ENCODE data around the gene AGBL2. TPM values are rescaled to one million over a fixed set of nuclear protein-coding genes. Genes with fewer than 3 reads are reported as not detected.
"Not testable (repeated sequence)": the region's sequence is repeated elsewhere in the genome, so short reads cannot be mapped to it uniquely, and the experiment has no call there.

Gene AGBL2
- total and polyA plus RNA-seq, 4 donors = 0.75 to 2.0 (median 1.6) TPM; not detected in 1

GRCh38 chr11:47672283-47672730, 42.9 kb downstream of the AGBL2 start:
- DNase-seq = no peak
- no peak for ATAC-seq (ENCODE audit: low FRiP score)
- WGBS, 2 donors = 94 to 96% methylated on average over 5 of the region's 5 CpGs
- Histone ChIP-seq H3K4me3 (ENCODE audit: low read length in 2 of 2) (no peak overlapping the region), H3K36me3 (ENCODE audit: control insufficient read depth in 1 of 2, insufficient read depth in 2 of 2, low read length in 1 of 2) (no peaks in the 10 kb centered on the region), H3K27me3 (ENCODE audit: control insufficient read depth in 1 of 2, insufficient read depth in 2 of 2, low read length in 1 of 2) (no peaks in the 10 kb centered on the region), H3K4me1 (ENCODE audit: control insufficient read depth in 1 of 2, insufficient read depth in 2 of 2, low read length in 2 of 2) (no peaks in the 10 kb centered on the region), H3K9me3 (ENCODE audit: control insufficient read depth, low read length) (no peaks in the 10 kb centered on the region), H3K27ac (ENCODE audit: low read depth in 1 of 2, low read length in 2 of 2) (no peak overlapping the region)
- intact Hi-C loops (cut with DNase I) = no loop called here

DNA sequence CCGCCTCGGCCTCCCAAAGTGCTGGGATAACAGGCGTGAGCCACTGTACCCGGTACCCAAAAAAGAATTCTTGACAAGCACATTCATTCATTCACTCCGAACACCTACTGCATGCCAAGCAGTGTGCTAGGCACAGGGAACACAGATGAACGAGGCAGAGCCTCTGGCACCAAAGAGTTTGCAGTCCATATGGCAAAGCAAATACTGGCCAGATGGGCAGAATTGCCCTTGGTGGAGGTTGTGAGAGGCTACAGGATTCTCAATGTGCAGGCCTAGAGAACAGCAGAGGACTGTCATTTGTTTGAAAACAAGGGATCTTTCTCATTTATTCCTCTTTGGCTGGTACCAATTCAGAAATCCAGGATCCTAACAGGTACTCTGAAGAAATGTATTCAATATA, 45.3 kb downstream of the AGBL2 start:
- no peak overlapping the region for H3K27ac ChIP-seq (ENCODE audit: low read depth in 1 of 2, low read length in 2 of 2)
- intact Hi-C loops (cut with DNase I) = no loop called here
- DNase-seq = no peak

DNA sequence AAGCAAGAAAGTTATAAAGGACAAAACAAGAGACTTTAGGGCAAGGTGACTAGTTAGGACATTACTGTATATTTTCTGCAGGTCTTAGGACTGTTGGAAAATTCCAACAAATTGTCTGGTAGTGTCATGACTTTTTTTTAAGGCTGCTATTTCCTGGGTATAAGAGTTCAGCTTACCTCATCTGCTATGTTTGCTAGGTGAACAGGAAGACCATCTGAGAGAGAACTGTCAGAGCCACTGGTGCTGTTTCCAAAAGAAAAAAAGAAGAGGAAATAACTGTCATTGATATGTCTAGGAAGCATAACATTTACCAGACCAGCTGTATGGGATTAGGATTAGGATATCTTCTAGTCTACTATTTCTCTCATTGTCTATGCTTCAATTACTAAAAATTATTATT, 46.5 kb downstream of the AGBL2 start:
- no peak overlapping the region for H3K27ac ChIP-seq (ENCODE audit: low read depth in 1 of 2, low read length in 2 of 2)
- DNase-seq (no peak), ATAC-seq (ENCODE audit: low FRiP score) (no peak)
- H3K9me3 ChIP-seq (ENCODE audit: control insufficient read depth, low read length) = no peaks in the 10 kb centered on the region
- intact Hi-C loops (cut with DNase I) = no loop called here
- no peaks in the 10 kb centered on the region for H3K36me3 ChIP-seq (ENCODE audit: control insufficient read depth in 1 of 2, insufficient read depth in 2 of 2, low read length in 1 of 2)
- no peaks in the 10 kb centered on the region for H3K4me1 ChIP-seq (ENCODE audit: control insufficient read depth in 1 of 2, insufficient read depth in 2 of 2, low read length in 2 of 2)
- H3K27me3 ChIP-seq (ENCODE audit: control insufficient read depth in 1 of 2, insufficient read depth in 2 of 2, low read length in 1 of 2) = no peaks in the 10 kb centered on the region
- H3K4me3 ChIP-seq (ENCODE audit: low read length in 2 of 2) = no peak overlapping the region

More for the DNA sequence above, 45.3 kb downstream of the AGBL2 start:
- H3K4me3 ChIP-seq (ENCODE audit: low read length in 2 of 2) = no peak overlapping the region
- 94 to 95% methylated on average over 6 of the region's 6 CpGs for WGBS, 2 donors
- H3K27me3 ChIP-seq (ENCODE audit: control insufficient read depth in 1 of 2, insufficient read depth in 2 of 2, low read length in 1 of 2) = no peaks in the 10 kb centered on the region
- H3K36me3 ChIP-seq (ENCODE audit: control insufficient read depth in 1 of 2, insufficient read depth in 2 of 2, low read length in 1 of 2) = no peaks in the 10 kb centered on the region
- no peaks in the 10 kb centered on the region for H3K9me3 ChIP-seq (ENCODE audit: control insufficient read depth, low read length)
- no peak for ATAC-seq (ENCODE audit: low FRiP score)
- no peaks in the 10 kb centered on the region for H3K4me1 ChIP-seq (ENCODE audit: control insufficient read depth in 1 of 2, insufficient read depth in 2 of 2, low read length in 2 of 2)

- ATAC-seq (ENCODE audit: low FRiP score) = no peak
- intact Hi-C loops (cut with DNase I) = no loop called here
- no peak overlapping the region for H3K4me3 ChIP-seq (ENCODE audit: low read length in 2 of 2)
- DNase-seq = no peak
- H3K27me3 ChIP-seq (ENCODE audit: control insufficient read depth in 1 of 2, insufficient read depth in 2 of 2, low read length in 1 of 2) = no peaks in the 10 kb centered on the region
- H3K36me3 ChIP-seq (ENCODE audit: control insufficient read depth in 1 of 2, insufficient read depth in 2 of 2, low read length in 1 of 2) = no peaks in the 10 kb centered on the region
- 86 to 89% methylated on average over 2 of the region's 2 CpGs for WGBS, 2 donors
- H3K4me1 ChIP-seq (ENCODE audit: control insufficient read depth in 1 of 2, insufficient read depth in 2 of 2, low read length in 2 of 2) = no peaks in the 10 kb centered on the region
- no peaks in the 10 kb centered on the region for H3K9me3 ChIP-seq (ENCODE audit: control insufficient read depth, low read length)
- H3K27ac ChIP-seq (ENCODE audit: low read depth in 1 of 2, low read length in 2 of 2) = no peak overlapping the region
Observed at GRCh38 chr11:47667555-47667954, 47.6 kb downstream of the AGBL2 start.

DNA sequence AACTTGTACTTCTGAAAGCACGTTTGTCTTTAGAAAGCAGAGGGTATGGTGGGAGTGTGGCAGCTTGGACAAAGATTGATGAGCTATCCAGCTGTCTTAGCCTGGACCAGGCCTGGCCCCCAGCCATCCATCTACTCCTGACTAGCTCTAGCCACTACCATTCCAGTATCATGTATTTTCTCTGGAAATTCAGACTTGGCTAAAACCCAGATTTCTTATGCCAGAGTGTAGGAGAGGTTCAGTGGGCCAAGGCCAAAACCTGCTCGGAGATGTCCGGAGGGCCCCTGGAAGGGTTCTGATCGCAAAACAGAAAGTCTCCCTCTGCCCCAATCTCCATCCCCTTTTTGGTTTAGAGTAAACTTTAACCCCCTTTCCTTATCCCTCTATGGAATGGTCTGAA, 48.0 kb downstream of the AGBL2 start:
- DNase-seq = no peak
- 37 to 38% methylated on average over 4 of the region's 4 CpGs for WGBS, 2 donors

DNA sequence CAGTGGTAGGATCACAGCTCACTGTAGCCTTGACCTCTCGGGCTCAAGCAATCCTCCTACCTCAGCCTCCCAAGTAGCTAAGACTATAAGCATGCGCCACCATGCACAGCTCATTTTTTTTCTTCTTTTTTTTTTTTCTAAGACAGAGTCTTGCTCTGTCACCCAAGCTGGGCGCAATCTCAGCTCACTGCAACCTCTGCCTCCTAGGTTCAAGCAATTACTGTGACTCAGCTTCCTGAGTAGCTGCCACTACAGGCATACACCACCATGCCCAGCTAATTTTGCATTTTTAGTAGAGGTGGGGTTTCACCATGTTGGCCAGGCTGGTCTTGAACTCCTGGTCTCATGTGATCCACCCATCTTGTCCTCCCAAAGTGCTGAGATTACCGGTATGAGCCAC, 50.2 kb downstream of the AGBL2 start:
- ATAC-seq (ENCODE audit: low FRiP score); H3K4me3 ChIP-seq (ENCODE audit: low read length in 2 of 2); H3K27me3 ChIP-seq (ENCODE audit: control insufficient read depth in 1 of 2, insufficient read depth in 2 of 2, low read length in 1 of 2); H3K4me1 ChIP-seq (ENCODE audit: control insufficient read depth in 1 of 2, insufficient read depth in 2 of 2, low read length in 2 of 2); intact Hi-C loops (cut with DNase I); H3K27ac ChIP-seq (ENCODE audit: low read depth in 1 of 2, low read length in 2 of 2); H3K36me3 ChIP-seq (ENCODE audit: control insufficient read depth in 1 of 2, insufficient read depth in 2 of 2, low read length in 1 of 2); H3K9me3 ChIP-seq (ENCODE audit: control insufficient read depth, low read length): not testable (repeated sequence)
- 95 to 97% methylated on average over 4 of the region's 4 CpGs for WGBS, 2 donors
- peak in 1 of 2 donors; percentile 21 for DNase-seq

More for the DNA sequence above, 48.0 kb downstream of the AGBL2 start:
- no peak overlapping the region for H3K27ac ChIP-seq (ENCODE audit: low read depth in 1 of 2, low read length in 2 of 2)
- ATAC-seq (ENCODE audit: low FRiP score) = no peak
- no peak overlapping the region for H3K4me3 ChIP-seq (ENCODE audit: low read length in 2 of 2)
- no peaks in the 10 kb centered on the region for H3K27me3 ChIP-seq (ENCODE audit: control insufficient read depth in 1 of 2, insufficient read depth in 2 of 2, low read length in 1 of 2)
- intact Hi-C loops (cut with DNase I) = no loop called here
- no peaks in the 10 kb centered on the region for H3K36me3 ChIP-seq (ENCODE audit: control insufficient read depth in 1 of 2, insufficient read depth in 2 of 2, low read length in 1 of 2)
- no peaks in the 10 kb centered on the region for H3K4me1 ChIP-seq (ENCODE audit: control insufficient read depth in 1 of 2, insufficient read depth in 2 of 2, low read length in 2 of 2)
- no peaks in the 10 kb centered on the region for H3K9me3 ChIP-seq (ENCODE audit: control insufficient read depth, low read length)

- H3K36me3 ChIP-seq (ENCODE audit: control insufficient read depth in 1 of 2, insufficient read depth in 2 of 2, low read length in 1 of 2) = no peaks in the 10 kb centered on the region
- ATAC-seq (ENCODE audit: low FRiP score) (no peak), DNase-seq (no peak)
- no peaks in the 10 kb centered on the region for H3K27me3 ChIP-seq (ENCODE audit: control insufficient read depth in 1 of 2, insufficient read depth in 2 of 2, low read length in 1 of 2)
- H3K27ac ChIP-seq (ENCODE audit: low read depth in 1 of 2, low read length in 2 of 2) = no peak overlapping the region
- intact Hi-C loops (cut with DNase I) = no loop called here
- 98 to 100% methylated on average over 2 of the region's 2 CpGs for WGBS, 2 donors
- no peak overlapping the region for H3K4me3 ChIP-seq (ENCODE audit: low read length in 2 of 2)
- H3K4me1 ChIP-seq (ENCODE audit: control insufficient read depth in 1 of 2, insufficient read depth in 2 of 2, low read length in 2 of 2) = no peaks in the 10 kb centered on the region
- no peaks in the 10 kb centered on the region for H3K9me3 ChIP-seq (ENCODE audit: control insufficient read depth, low read length)
Observed at GRCh38 chr11:47661245-47661644, 53.9 kb downstream of the AGBL2 start.

DNA sequence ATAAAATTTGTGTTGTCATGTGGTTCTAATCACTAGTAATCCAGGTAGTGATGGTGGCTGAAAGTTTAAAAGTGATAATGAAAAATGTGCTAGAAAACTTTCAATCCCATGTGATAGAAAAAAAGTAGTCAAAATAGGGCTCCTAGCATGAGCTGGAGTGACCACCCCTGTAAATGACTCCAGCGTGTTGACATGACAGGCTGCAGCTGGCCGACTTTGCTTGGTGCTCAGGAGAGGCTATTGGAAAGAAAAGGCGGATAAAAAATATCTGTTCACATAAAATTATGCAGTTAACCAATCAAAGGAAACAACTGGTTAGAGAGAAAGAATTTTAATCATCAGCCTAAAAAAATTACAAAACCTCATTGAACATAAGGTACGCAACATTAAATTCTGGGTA, 55.9 kb downstream of the AGBL2 start:
- ATAC-seq (ENCODE audit: low FRiP score) (no peak), DNase-seq (peak in 1 of 2 donors; percentile 21)
- H3K27ac ChIP-seq (ENCODE audit: low read depth in 1 of 2, low read length in 2 of 2) = no peak overlapping the region
- intact Hi-C loops (cut with DNase I) = loop anchor here in 1 of 2 donors (10.0 kb wide), 1 partner anchor 46 kb away; no protein-coding TSS in a partner anchor
- no peaks in the 10 kb centered on the region for H3K9me3 ChIP-seq (ENCODE audit: control insufficient read depth, low read length)
- no peak overlapping the region for H3K4me3 ChIP-seq (ENCODE audit: low read length in 2 of 2)
- H3K36me3 ChIP-seq (ENCODE audit: control insufficient read depth in 1 of 2, insufficient read depth in 2 of 2, low read length in 1 of 2) = no peaks in the 10 kb centered on the region
- WGBS, 2 donors = 62 to 72% methylated on average over 4 of the region's 4 CpGs
- no peaks in the 10 kb centered on the region for H3K4me1 ChIP-seq (ENCODE audit: control insufficient read depth in 1 of 2, insufficient read depth in 2 of 2, low read length in 2 of 2)
- H3K27me3 ChIP-seq (ENCODE audit: control insufficient read depth in 1 of 2, insufficient read depth in 2 of 2, low read length in 1 of 2) = no peaks in the 10 kb centered on the region

DNA sequence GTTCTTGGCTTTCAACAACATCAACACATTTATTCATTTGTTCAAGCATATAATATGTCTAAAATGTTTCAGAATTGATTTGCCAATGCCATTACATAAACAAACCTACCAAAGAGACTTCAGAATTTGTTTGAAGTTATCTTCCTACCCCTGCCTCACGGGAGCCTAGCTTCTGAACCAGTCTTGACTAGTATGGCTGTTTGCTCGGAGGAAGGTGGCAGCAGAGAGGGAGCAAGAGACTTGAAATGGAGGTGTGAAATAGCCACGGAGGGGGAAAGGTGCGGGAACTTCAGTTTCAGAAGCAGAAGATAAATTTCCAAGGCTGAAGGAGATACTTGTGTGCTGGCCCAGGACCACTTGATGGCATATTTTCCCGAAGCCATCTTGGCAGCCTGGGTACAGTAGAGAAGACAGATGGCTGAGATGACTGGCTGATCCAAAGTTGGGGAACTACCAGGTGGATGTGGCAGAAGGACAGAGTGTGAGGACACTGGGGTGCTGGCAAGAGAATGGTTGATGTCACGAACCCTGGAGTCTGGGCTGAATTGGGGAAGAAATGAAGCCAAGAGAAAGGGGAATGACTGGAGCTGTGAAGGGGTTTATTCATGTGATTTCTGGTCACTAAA, 58.8 kb downstream of the AGBL2 start:
- Histone ChIP-seq H3K4me3 (ENCODE audit: low read length in 2 of 2) (no peak overlapping the region), H3K27me3 (ENCODE audit: control insufficient read depth in 1 of 2, insufficient read depth in 2 of 2, low read length in 1 of 2) (no peaks in the 10 kb centered on the region), H3K4me1 (ENCODE audit: control insufficient read depth in 1 of 2, insufficient read depth in 2 of 2, low read length in 2 of 2) (no peaks in the 10 kb centered on the region), H3K27ac (ENCODE audit: low read depth in 1 of 2, low read length in 2 of 2) (no peak overlapping the region), H3K36me3 (ENCODE audit: control insufficient read depth in 1 of 2, insufficient read depth in 2 of 2, low read length in 1 of 2) (no peaks in the 10 kb centered on the region), H3K9me3 (ENCODE audit: control insufficient read depth, low read length) (no peaks in the 10 kb centered on the region)
- peak in 1 of 2 donors; percentile 9 for DNase-seq
- intact Hi-C loops (cut with DNase I) = loop anchor here in 1 of 2 donors (10.0 kb wide), 1 partner anchor 48 kb away; no protein-coding TSS in a partner anchor
- 68 to 69% methylated on average over 6 of the region's 6 CpGs for WGBS, 2 donors
- no peak for ATAC-seq (ENCODE audit: low FRiP score)
